Measurements from ENCODE around the gene NRXN2.

The NRXN2 gene

DNA sequence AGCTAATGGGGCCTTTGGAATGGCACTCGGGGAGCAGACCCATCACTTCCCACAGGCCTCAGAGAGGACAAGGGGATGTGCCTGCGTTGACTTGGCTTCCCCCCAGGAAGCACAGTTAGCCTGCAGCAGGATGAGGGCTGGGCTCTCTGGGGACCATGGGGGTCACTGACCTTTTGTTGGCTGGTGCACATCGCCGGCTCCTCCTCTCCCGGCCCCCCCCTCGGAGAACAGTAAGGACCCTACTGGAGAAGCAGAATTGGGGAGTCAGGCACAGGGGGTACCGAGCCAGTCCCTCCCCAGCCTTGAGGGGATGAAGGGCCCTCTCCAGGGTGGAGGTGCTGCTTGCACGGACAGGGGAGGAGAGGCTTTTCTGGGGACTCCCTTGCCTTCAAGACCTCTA lies 32.8 kb downstream of the NRXN2 start:
- no peak for DNase-seq (ENCODE audit: extremely low read depth, low read depth)
- H3K4me3 ChIP-seq (replicated peaks; ENCODE audit: low read depth, low read length) = no peak overlapping the region
- TF ChIP-seq, protein P1, sequence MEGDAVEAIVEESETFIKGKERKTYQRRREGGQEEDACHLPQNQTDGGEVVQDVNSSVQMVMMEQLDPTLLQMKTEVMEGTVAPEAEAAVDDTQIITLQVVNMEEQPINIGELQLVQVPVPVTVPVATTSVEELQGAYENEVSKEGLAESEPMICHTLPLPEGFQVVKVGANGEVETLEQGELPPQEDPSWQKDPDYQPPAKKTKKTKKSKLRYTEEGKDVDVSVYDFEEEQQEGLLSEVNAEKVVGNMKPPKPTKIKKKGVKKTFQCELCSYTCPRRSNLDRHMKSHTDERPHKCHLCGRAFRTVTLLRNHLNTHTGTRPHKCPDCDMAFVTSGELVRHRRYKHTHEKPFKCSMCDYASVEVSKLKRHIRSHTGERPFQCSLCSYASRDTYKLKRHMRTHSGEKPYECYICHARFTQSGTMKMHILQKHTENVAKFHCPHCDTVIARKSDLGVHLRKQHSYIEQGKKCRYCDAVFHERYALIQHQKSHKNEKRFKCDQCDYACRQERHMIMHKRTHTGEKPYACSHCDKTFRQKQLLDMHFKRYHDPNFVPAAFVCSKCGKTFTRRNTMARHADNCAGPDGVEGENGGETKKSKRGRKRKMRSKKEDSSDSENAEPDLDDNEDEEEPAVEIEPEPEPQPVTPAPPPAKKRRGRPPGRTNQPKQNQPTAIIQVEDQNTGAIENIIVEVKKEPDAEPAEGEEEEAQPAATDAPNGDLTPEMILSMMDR (IDR thresholded peaks at IDR 0.05; ENCODE audit: low read depth, low read length, missing control alignments) = no peak

DNA sequence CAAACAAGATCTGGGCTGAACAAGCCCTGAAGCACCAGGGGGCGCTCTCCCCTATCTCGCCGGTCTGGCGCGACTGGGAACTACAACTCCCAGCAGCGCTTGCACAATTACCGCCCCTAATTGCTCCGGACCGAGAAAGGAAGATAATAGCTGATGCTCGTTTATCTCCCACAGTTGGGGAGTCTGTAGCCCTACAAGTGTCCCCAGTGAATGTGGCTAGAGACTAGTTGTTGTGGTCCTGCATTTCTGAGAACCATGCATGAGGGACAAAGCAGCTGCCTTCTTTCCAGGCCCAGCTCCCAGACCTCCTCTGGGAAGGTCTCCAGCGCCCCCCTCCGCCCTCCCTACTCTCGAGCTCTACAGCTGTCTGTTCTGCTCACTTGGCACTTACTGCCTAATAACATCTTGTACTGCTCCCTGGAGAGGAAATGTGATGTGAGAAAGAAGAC lies 34.4 kb downstream of the NRXN2 start:
- TF ChIP-seq, protein P1 (IDR thresholded peaks at IDR 0.05; ENCODE audit: low read depth, low read length, missing control alignments) = peak; percentile 95
- no peak for DNase-seq (ENCODE audit: extremely low read depth, low read depth)
- H3K4me3 ChIP-seq (replicated peaks; ENCODE audit: low read depth, low read length) = peak overlapping the region; percentile 30

DNA sequence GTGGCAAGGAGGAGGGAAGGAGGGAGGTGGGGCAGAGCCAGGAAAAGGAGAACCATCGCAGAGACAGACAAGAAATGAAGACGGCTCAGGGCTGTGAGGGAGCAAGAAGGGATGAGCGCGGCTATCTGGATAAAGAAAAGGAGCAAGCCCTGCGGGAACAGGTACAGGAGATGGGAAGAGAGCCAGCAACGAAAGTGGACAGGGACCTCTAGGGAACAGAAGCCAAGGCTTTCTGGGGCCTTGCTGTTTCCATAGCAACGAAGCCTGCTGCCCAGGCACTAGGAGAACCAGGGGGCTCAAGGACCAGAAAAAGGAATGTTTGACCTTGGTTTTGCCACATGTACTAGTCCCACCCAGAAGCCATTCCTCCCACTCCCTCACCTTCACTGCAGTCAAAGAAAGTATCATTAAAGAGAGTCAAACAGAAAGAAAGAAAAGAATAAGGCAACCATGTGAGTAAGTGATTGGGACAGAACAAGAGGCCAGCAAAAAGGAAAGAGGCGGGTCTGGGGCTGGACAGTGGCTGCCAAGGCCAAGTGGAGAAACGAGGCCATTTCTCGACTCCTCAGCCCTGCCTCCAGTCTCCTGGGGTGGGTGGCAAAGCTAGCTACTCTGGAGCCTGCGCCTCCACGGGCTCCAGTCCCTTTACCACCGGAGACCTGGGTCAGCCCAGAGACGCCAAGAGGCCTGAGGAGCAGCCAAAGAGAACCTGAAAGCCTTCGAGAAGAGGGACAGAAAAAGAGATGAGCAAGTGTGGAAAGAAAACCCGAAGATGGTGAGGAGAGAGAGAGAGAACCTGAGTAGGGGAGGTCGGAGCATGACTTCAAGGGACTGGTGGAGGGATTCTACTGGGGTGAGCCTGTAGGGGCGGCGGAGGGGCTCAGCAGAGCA lies 35.1 kb downstream of the NRXN2 start:
- TF ChIP-seq, protein P1 (IDR thresholded peaks at IDR 0.05; ENCODE audit: low read depth, low read length, missing control alignments) = no peak
- no peak for DNase-seq (ENCODE audit: extremely low read depth, low read depth)
- H3K4me3 ChIP-seq (replicated peaks; ENCODE audit: low read depth, low read length) = no peak overlapping the region

DNA sequence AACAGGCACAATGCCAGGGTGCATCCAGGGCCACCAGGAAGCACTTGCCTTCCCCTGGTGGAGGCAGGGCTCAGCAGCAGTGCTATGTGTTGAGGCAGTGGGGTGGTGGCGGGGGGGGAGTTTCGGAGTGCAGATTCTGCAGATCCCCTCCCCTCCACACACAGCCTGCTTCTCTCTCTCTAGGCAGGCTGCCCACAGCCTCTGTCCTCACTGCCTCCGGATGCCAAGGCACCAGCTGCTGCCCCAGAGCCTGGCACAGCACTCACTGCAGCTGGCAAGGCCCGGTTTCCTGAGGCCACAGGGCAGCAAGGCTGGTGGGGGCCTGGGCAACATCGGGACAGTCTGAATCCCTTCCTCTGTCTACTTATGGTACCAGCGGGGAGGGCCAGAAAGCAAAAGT lies 35.8 kb downstream of the NRXN2 start:
- no peak for DNase-seq (ENCODE audit: extremely low read depth, low read depth)
- TF ChIP-seq, protein P1 (IDR thresholded peaks at IDR 0.05; ENCODE audit: low read depth, low read length, missing control alignments) = no peak
- H3K4me3 ChIP-seq (replicated peaks; ENCODE audit: low read depth, low read length) = no peak overlapping the region

DNA sequence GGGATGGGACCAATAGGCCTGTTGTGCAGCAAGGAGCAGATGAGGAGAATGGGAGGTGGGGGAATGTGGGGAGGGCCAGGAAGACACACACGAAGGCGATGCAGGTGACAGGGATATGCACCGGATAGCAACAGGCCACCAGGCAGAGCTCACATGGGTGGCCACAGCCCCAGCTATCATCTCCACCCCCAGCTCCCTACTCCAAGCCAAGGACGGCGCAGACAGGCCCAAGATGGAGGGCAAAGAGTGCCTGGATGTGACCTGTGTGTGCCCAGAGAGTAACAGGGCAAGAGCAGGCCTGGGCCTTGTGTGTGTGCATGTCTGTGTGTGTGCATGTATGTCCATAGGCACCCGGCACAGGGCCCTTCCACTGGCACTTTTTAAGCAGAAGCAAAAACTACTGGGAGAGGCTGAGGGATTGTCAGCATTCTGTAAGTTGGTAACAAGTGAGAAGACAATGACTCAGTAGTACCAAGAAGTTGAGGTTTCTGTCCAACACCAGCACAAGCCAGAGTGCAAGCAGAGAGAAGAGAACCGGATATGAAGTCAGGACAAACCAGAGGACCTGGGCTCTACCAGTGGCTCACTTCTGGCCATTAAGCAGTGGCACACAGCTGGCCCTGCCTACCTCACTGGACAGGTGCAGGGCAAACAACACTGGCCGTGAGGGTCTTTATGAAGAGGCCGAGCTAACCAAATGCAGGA lies 36.4 kb downstream of the NRXN2 start:
- TF ChIP-seq, protein P1 (IDR thresholded peaks at IDR 0.05; ENCODE audit: low read depth, low read length, missing control alignments) = no peak
- no peak for DNase-seq (ENCODE audit: extremely low read depth, low read depth)
- no peak overlapping the region for H3K4me3 ChIP-seq (replicated peaks; ENCODE audit: low read depth, low read length)

DNA sequence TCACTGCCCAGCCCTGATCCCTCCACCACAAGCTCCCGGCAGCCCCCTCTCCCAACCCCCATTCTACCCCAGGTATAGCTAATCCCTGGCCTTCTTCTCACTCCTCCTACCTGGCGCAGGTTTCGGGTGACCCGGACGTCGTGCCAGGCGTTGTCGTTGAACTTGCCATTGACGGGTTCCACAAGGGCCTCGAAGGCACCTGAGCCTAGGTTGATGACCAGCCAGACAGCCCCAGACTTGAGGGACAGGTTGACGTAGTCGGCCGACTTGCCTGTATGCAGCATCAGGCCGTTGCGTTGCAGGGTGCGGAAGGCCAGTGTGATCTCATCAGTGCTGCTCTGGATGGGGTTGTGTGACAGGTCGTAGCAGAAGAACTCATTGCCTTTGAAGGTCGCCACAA lies 37.5 kb downstream of the NRXN2 start:
- no peak overlapping the region for H3K4me3 ChIP-seq (replicated peaks; ENCODE audit: low read depth, low read length)
- no peak for DNase-seq (ENCODE audit: extremely low read depth, low read depth)
- TF ChIP-seq, protein P1 (IDR thresholded peaks at IDR 0.05; ENCODE audit: low read depth, low read length, missing control alignments) = no peak

Measured in HFF-Myc (cell line).